HS-5 (cell line): ENCODE data around the gene POFUT1.
"Not testable (repeated sequence)": the region's sequence is repeated elsewhere in the genome, so short reads cannot be mapped to it uniquely, and the experiment has no call there.

ENCODE experiments used
- DNase-seq: peaks from one replicate; pipeline ENCODE4 v3.0.0-alpha.2; 2012; ENCODE audit warnings: low read depth

Gene POFUT1

GRCh38 chr20:32235331-32236047 is 27.8 kb downstream of the POFUT1 start:
- DNase-seq: no peak

DNA sequence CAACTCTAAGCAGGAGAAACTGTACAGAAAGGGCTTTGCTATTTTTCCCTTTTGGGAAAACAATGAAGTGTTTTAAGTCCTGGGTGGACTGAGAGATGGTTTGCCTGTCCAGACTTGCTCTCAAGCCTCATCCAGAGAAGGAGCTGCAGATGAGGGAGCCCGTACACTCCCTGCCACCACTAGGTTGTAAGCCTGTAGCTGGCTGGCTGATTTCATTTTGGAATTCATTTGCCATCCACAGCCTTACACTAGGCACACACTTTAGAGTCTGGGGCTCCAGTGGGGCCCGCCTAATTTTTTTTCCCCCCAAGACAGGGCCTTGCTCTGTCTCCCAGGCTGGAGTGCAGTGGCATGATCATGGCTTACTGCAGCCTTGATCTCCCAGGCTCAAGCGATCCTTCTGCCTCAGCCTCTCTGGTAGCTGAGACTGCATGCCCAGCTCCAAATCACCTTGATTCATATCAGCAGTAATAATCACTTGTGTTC is 28.4 kb downstream of the POFUT1 start:
- DNase-seq: no peak

DNA sequence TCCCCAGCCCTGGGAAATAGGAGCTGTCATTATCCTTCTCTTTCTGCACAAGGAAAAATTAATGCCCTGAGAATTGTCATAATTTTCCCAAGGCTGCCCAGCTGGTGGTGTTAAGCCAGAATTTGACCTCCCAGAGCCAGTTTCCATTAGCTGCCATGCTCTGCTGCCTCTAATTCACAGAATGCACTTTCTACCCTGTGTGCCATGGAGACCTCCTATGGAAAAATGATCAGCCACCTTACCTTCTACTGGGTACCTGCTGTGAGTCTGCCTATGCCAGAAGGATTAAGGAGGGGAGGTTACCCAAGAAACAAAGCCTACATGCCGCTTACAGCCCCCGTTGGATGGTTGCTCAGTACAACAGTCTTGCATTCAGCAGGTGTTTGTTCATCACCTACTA is 29.1 kb downstream of the POFUT1 start:
- no peak for DNase-seq

DNA sequence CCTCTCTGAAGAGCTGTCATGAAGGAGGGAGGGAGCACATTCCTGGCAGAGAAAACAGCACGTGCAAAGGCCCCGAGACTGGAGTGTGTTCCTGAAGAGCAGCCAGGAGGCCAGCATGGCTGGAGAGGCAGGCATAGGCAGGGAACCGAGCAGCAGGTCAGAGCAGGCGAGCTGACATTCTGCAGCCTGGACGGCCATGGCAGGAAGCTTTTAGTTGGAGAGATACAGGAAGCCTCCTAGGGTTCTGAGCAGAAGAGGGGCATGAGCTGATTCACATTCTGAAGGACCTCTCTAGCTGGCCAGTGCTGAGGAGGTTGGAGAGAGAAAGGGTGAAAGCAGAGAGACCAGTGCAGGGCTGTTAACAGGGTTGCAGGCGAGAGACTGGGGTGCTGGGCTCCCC is 29.7 kb downstream of the POFUT1 start:
- no peak for DNase-seq

- DNase-seq: no peak
Measured at GRCh38 chr20:32238483-32239425, 31.1 kb downstream of the POFUT1 start.

DNA sequence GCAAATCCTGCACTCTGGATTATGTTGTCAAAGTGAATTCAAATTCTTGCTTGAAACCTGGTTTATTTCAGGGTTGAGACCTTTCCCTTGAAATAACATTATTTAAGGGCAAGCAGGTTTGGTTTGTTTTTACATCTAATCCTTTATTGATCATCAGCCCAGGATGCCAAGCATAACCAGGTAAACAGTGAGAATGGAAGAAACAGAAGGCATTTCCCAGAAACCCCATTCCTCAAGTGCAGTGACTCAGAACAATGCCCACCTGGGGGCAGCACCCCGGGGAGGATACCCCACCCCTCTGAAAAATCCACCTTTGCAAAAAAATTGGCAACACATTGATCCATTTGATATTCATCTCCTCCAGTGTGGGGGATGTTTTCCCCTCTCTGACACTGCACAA is 32.5 kb downstream of the POFUT1 start:
- DNase-seq: no peak

DNA sequence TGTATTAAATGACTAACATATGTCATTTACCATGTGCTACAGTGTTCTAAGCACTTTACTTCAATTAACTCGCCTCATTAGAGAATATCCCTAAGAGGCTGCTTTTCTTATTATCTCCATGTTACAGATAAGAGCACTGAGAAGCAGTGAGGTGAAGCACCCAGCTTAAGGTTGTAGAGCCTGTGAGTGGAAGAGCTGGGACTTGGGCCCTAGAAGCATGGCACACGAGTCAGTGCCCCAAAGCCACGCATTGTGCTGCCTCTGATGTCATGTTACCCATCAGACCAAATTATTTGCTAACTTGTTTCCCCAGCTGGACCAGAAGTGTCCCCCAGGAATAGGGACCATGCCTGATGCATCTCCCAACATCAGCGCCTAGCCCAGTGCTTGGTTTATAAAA is 34.1 kb downstream of the POFUT1 start:
- DNase-seq: no peak

- DNase-seq: no peak
Measured at GRCh38 chr20:32244150-32244823, 36.6 kb downstream of the POFUT1 start.

DNA sequence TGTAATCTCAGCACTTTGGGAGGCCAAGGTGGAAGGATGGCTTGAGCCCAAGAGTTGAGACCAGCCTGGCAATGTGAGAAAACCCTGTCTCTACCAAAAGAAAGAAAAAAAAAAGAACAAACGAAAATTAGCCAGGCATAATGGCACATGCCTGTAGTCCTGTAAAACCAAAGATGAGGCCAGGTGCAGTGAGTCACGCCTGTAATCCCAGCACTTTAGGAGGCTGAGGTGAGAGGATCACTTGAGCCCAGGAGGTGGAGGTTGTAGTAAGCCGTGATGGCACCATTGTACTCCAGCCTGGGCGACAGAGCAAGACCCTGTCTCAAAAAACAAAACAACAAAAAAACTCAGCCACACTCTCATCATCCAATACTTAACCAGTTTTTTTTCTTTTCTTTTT is 37.3 kb downstream of the POFUT1 start:
- DNase-seq: no peak

- DNase-seq: not testable (repeated sequence)
Measured at GRCh38 chr20:32246208-32246607, 38.5 kb downstream of the POFUT1 start.

DNA sequence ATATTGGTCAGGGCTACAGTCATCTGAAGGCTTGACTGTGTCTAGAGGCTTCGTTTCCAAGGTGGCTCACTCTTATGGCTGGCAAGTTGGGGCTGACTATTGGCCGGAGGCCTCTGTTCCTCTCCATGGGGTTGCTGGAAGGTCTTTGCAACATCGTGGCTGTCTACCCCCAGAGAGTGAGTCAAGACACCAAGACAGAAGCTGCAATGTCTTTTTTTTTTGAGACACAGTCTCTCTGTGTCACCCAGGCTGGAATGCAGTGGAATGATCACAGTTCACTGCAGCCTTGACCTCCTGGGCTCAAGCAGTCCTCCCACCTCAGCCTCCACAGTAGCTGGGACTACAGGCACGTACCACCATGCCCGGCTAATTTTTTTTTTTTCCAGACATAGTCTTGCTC is 40.4 kb downstream of the POFUT1 start:
- DNase-seq: no peak

GRCh38 chr20:32249030-32249738 is 41.5 kb downstream of the POFUT1 start:
- no peak for DNase-seq

- DNase-seq: no peak
Measured at GRCh38 chr20:32251470-32251869, 43.8 kb downstream of the POFUT1 start.

DNA sequence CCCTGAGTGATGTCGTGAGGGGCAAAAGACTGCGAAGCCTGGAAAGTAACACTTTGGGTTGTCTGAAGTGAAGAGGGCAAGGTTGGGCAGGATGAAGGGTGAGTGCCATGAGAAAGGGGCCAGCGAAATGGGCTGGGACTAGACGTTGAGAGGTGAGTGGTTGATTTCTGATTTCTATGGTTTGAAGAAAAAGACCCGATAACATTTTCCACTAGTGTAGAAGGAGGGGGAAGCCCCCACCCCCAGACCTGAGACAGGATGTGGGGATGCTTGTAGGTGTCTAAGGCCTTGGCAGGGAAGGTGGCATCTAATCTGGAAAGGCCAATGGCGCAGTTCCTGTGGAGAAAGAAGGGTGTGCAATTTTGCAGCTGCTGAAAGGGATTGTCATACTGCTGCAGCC is 44.5 kb downstream of the POFUT1 start:
- no peak for DNase-seq

DNA sequence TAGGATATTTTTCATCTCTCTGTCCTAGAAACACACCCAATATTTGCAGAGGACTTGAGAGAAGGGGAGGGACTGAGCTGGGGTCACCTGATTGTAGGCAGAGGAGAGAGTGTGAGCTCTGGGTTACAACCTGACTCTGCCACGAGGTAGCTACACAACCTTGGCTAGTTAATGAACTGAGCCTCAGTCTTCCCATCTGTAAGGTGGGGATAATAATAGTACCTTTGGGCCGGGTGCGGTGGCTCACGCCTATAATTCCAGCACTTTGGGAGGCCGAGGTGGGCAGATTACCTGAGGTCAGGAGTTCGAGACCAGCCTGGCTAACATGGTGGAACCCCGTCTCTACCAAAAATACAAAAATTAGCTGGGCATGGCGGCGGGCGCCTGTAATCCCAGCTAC is 53.3 kb downstream of the POFUT1 start:
- DNase-seq: not testable (repeated sequence)

GRCh38 chr20:32261644-32262043 is 54.0 kb downstream of the POFUT1 start:
- no peak for DNase-seq

GRCh38 chr20:32263398-32263954 is 55.8 kb downstream of the POFUT1 start:
- no peak for DNase-seq

- DNase-seq: no peak
Measured at GRCh38 chr20:32271620-32272019, 63.9 kb downstream of the POFUT1 start.

GRCh38 chr20:32274359-32274758 is 66.7 kb downstream of the POFUT1 start:
- no peak for DNase-seq

DNA sequence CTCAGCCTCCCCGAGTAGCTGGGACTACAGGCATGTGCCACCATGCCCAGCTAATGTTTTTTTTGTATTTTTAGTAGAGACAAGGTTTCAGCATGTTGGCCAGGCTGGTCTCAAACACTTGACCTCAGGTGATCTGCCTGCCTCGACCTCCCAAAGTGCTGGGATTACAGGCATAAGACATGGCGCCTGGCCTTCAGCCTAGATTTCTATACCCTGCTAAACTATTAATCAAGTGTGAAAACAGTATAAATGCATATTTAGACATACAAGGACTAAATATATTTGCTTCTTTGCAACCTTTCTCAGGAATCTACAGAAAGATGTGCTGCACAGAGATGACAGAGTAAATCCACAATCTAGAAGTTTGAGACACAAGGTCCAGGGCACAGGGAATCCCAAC is 67.5 kb downstream of the POFUT1 start:
- DNase-seq: not testable (repeated sequence)

GRCh38 chr20:32277361-32278198 is 69.9 kb downstream of the POFUT1 start, which contains the start of gene KIF3B:
KIF3B (plus strand) TSS chr20:32277651; CDS start chr20:32309778, 32,127 bp downstream.
- DNase-seq: peak; percentile 53
